Measurements from ENCODE around the gene WDR18. TPM values are rescaled to one million over a fixed set of nuclear protein-coding genes. Genes with fewer than 3 reads are reported as not detected.

The WDR18 gene
- total and polyA plus RNA-seq, 2 of the 4 experiments (the other 2 are of a cell fraction): 37.1 to 56.9 TPM

DNA sequence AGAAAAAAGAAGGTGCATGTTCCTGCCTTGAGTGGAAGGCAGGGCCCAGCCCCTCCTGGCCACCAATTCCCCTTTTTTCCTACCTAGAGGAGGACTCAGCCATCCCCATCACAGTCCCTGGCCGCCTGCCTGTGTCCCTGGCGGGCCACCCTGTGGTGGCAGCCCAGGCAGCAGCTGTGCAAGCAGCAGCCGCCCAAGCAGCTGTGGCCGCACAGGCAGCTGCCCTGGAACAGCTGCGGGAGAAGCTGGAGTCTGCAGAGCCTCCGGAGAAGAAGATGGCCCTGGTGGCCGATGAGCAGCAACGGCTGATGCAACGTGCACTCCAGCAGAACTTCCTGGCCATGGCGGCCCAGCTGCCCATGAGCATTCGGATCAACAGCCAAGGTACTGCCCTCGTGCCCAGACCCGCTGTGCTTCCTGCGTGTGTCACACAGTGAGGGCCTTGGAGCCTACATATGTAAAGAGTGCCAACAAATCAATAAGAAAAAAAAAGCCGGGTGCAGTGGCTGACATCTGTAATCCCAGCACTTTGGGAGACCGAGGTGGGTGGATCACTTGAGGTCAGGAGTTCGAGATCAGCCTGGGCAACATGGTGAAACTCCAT lies 17.6 kb upstream of the WDR18 start:
- ChIA-PET CTCF (no interaction called here), POLR2A (ENCODE audit: unreplicated experiment) (no interaction called here)
- Histone ChIP-seq H3K36me3 (ENCODE audit: control insufficient read depth, insufficient read depth, low read length) (peaks cover 69% of the 10 kb centered on the region), H3K27me3 (ENCODE audit: control insufficient read depth, insufficient read depth, low read length) (no peaks in the 10 kb centered on the region), H3K56ac (ENCODE audit: extremely low read depth, insufficient read depth, low read length) (no peak overlapping the region), H3K27ac (ENCODE audit: insufficient read depth, low read length) (no peak overlapping the region), H2BK15ac (ENCODE audit: low read depth, low read length) (no peak overlapping the region), H3K9me1 (ENCODE audit: insufficient read depth, low read length) (peaks cover 6% of the 10 kb centered on the region; the same call in 1 of the 2 replicates), H3K79me1 (ENCODE audit: low read depth in 1 of 2, low read length in 2 of 2) (peaks cover 42 to 67% of the 10 kb centered on the region in 2 experiments), H3K23ac (ENCODE audit: low read depth, low read length) (no peak overlapping the region), H2BK20ac (ENCODE audit: low read depth, low read length) (no peak overlapping the region), H2AFZ (replicated peaks; ENCODE audit: low read length, poor library complexity) (no peak overlapping the region), H3K18ac (ENCODE audit: low read depth, low read length) (no peak overlapping the region), H2AK9ac (replicated peaks; ENCODE audit: low read depth, low read length, poor library complexity) (no peak overlapping the region), H3K9me3 (ENCODE audit: control insufficient read depth, insufficient read depth, low read length) (peaks cover 5% of the 10 kb centered on the region), H3K4me1 (ENCODE audit: control insufficient read depth, insufficient read depth, low read length) (peaks cover 5% of the 10 kb centered on the region), H2BK120ac (ENCODE audit: low read depth, low read length) (no peak overlapping the region), H3K9ac (ENCODE audit: low read depth, low read length) (no peak overlapping the region), H3K14ac (replicated peaks; ENCODE audit: low read depth, low read length) (no peak overlapping the region), H3K4ac (ENCODE audit: low read depth, low read length) (no peak overlapping the region), H2AK5ac (ENCODE audit: low read depth, low read length) (no peak overlapping the region), H3K4me2 (ENCODE audit: low read depth, low read length) (no peak overlapping the region), H2BK5ac (ENCODE audit: low read depth, low read length, poor library complexity, severe bottlenecking) (no peak overlapping the region), H4K5ac (ENCODE audit: low read depth, low read length) (no peak overlapping the region), H3K4me3 (ENCODE audit: insufficient read depth, low read depth, low read length) (no peak overlapping the region), H4K8ac (ENCODE audit: low read depth in 2 of 2, low read length in 2 of 2) (no peak overlapping the region), H4K20me1 (ENCODE audit: insufficient read depth, low read length) (peaks cover 11% of the 10 kb centered on the region), H4K91ac (ENCODE audit: insufficient read depth, low read depth, low read length) (no peak overlapping the region)
- in situ Hi-C loops (cut with MboI; ENCODE audit: low sequenced_read_pairs) (no loop called here), intact Hi-C loops (cut with micrococcal nuclease) (no loop called here), dilution Hi-C loops (cut with HindIII; ENCODE audit: low sequenced_read_pairs, unreplicated experiment) (no loop called here)
- TF ChIP-seq NFE2L2 (IDR thresholded peaks at IDR 0.05; ENCODE audit: low read depth, low read length) (no peak), RCOR1 (IDR thresholded peaks at IDR 0.05; ENCODE audit: insufficient replicate concordance, low read length) (no peak), MAZ (IDR thresholded peaks at IDR 0.05; ENCODE audit: borderline replicate concordance, low read depth, low read length) (no peak)
- TF ChIP-seq, protein P1, sequence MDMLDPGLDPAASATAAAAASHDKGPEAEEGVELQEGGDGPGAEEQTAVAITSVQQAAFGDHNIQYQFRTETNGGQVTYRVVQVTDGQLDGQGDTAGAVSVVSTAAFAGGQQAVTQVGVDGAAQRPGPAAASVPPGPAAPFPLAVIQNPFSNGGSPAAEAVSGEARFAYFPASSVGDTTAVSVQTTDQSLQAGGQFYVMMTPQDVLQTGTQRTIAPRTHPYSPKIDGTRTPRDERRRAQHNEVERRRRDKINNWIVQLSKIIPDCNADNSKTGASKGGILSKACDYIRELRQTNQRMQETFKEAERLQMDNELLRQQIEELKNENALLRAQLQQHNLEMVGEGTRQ (IDR thresholded peaks at IDR 0.05; ENCODE audit: low read depth, low read length): no peak
- 91% methylated on average over 14 of the region's 17 CpGs; no CpG with 5 or more reads in 1 of the 2 experiments for WGBS, 2 experiments (ENCODE audit: extremely low coverage in 2 of 2, insufficient read length in 1 of 2)
- ATAC-seq (ENCODE audit: low read depth) (no peak), DNase-seq (no peak)
- no TSS peak for BruUV-seq (replicated peaks)
